GM21717 (cell line): ENCODE data around the gene DCTN2.

Experiments used
- ATAC-seq: cut with Tn5 transposase; IDR thresholded peaks from one replicate; pipeline ENCODE4 v1.9.1; 2021; ENCODE audit warnings: mild to moderate bottlenecking, moderate library complexity; ENCODE audit not compliant: unreplicated experiment

DCTN2 gene

GRCh38 chr12:57550641-57551549, 3.9 kb upstream of the DCTN2 start:
- no peak for ATAC-seq

GRCh38 chr12:57549909-57550640, 3.1 kb upstream of the DCTN2 start, which contains the start of gene KIF5A:
KIF5A (plus strand) TSS chr12:57550044; CDS start chr12:57550272, 228 bp downstream.
- no peak for ATAC-seq

GRCh38 chr12:57549203-57549908, 2.4 kb upstream of the DCTN2 start:
- ATAC-seq, result no peak

- ATAC-seq, result no peak
Observed at GRCh38 chr12:57548488-57548887, 1.5 kb upstream of the DCTN2 start.

GRCh38 chr12:57548013-57548315, 972 bp upstream of the DCTN2 start:
- no peak for ATAC-seq

GRCh38 chr12:57547288-57548012, 458 bp upstream of the DCTN2 start:
- no peak for ATAC-seq

GRCh38 chr12:57545809-57546437, 1.1 kb downstream of the DCTN2 start:
- no peak for ATAC-seq

GRCh38 chr12:57543581-57543980, 3.4 kb downstream of the DCTN2 start:
- no peak for ATAC-seq

- ATAC-seq, result no peak
Observed at GRCh38 chr12:57541717-57542116, 5.3 kb downstream of the DCTN2 start.

GRCh38 chr12:57541001-57541400, 6.0 kb downstream of the DCTN2 start:
- no peak for ATAC-seq

GRCh38 chr12:57539134-57539768, 7.7 kb downstream of the DCTN2 start:
- ATAC-seq, result no peak

GRCh38 chr12:57536597-57536942, 10.4 kb downstream of the DCTN2 start:
- ATAC-seq, result no peak

GRCh38 chr12:57535764-57536596, 11.0 kb downstream of the DCTN2 start:
- no peak for ATAC-seq

GRCh38 chr12:57534991-57535543, 11.9 kb downstream of the DCTN2 start:
- ATAC-seq, result no peak

- no peak for ATAC-seq
Observed at GRCh38 chr12:57534250-57534649, 12.7 kb downstream of the DCTN2 start.

GRCh38 chr12:57533108-57533507, 13.9 kb downstream of the DCTN2 start:
- ATAC-seq, result no peak

- ATAC-seq, result no peak
Observed at GRCh38 chr12:57531836-57532235, 15.2 kb downstream of the DCTN2 start.

- no peak for ATAC-seq
Observed at GRCh38 chr12:57530396-57531142, 16.4 kb downstream of the DCTN2 start.
